HEK293 (cell line): ENCODE data around the gene LRRFIP1.

Experiments used
- CTCF ChIA-PET: fragments of 350-600 bp; formaldehyde crosslinking; extraction: SDS; loops from one replicate; lab custom pipeline; 2021; ENCODE audit warnings: antibody characterized with exemption; lab: Yijun Ruan, JAX
- POLR2A ChIA-PET: fragments of 300-600 bp; formaldehyde crosslinking; extraction: SDS; loops from one replicate; lab custom pipeline; 2020; ENCODE audit warnings: antibody characterized with exemption, inconsistent platforms; lab: Yijun Ruan, JAX
- H3K27ac ChIP-seq: fragments of 200-500 bp; sonication (Bioruptor generic); 2 replicates; pipeline ENCODE4 v1.5.1; 2014; ENCODE audit warnings: low read depth, low read length, control low read depth, inconsistent platforms; ENCODE audit errors: extremely low read depth
- H3K36me3 ChIP-seq, 2 experiments: fragments of 200-500 bp in 1 of 2; sonication (Bioruptor generic) in 1 of 2; 1 replicate in 1 of 2; 2 replicates in 1 of 2; pipeline ENCODE4 v1.5.1; 2014 to 2017; ENCODE audit warnings: inconsistent platforms in 2 of 2, low read length in 2 of 2; ENCODE audit not compliant: control insufficient read depth in 2 of 2, insufficient read depth in 1 of 2
- H3K4me1 ChIP-seq: fragments of 200-500 bp; sonication (Bioruptor generic); 2 replicates; pipeline ENCODE4 v1.5.1; 2014; ENCODE audit warnings: mild to moderate bottlenecking, low read length, inconsistent platforms; ENCODE audit not compliant: control insufficient read depth, insufficient read depth
- H3K4me3 ChIP-seq: 2 replicates; pipeline ENCODE4 v1.5.1; 2011; ENCODE audit warnings: low read depth, mild to moderate bottlenecking, control low read depth, low read length, moderate library complexity
- H3K9me3 ChIP-seq: fragments of 200-500 bp; sonication (Bioruptor generic); 2 replicates; pipeline ENCODE4 v1.5.1; 2014; ENCODE audit warnings: low read depth, low read length, inconsistent platforms; ENCODE audit not compliant: control insufficient read depth, insufficient read depth
- FEZF1 ChIP-seq: fragments of 450-650 bp; formaldehyde crosslinking; IDR thresholded peaks from 2 replicates; pipeline ENCODE4 v1.5.1; 2016; ENCODE audit warnings: missing biosample characterization, missing genetic modification characterization
- GLIS1 ChIP-seq: fragments of 450-650 bp; formaldehyde crosslinking; IDR thresholded peaks from 2 replicates; pipeline ENCODE4 v1.5.1; 2016; ENCODE audit warnings: missing biosample characterization, missing genetic modification characterization
- KLF1 ChIP-seq: fragments of 450-650 bp; formaldehyde crosslinking; IDR thresholded peaks from 2 replicates; pipeline ENCODE4 v1.5.1; 2016; ENCODE audit warnings: missing biosample characterization, missing genetic modification characterization
- OSR2 ChIP-seq: fragments of 450-650 bp; formaldehyde crosslinking; IDR thresholded peaks from 2 replicates; pipeline ENCODE4 v1.5.1; 2016; ENCODE audit warnings: missing biosample characterization, missing genetic modification characterization
- SETDB1 ChIP-seq: IDR thresholded peaks from one replicate; pipeline ENCODE4 v1.6.1; 2017; ENCODE audit warnings: mild to moderate bottlenecking, low read length, moderate library complexity, mixed read lengths; ENCODE audit not compliant: insufficient read length
- TCF7L2 ChIP-seq: IDR thresholded peaks from 2 replicates; pipeline ENCODE4 v1.6.1; 2011; ENCODE audit warnings: low read depth, mild to moderate bottlenecking, inconsistent platforms, low read length, moderate library complexity, borderline replicate concordance
- YY2 ChIP-seq: fragments of 450-650 bp; formaldehyde crosslinking; IDR thresholded peaks from 2 replicates; pipeline ENCODE4 v1.5.1; 2016; ENCODE audit warnings: missing biosample characterization, missing genetic modification characterization
- ZBTB17 ChIP-seq: fragments of 450-650 bp; formaldehyde crosslinking; IDR thresholded peaks from 2 replicates; pipeline ENCODE4 v1.5.1; 2016; ENCODE audit warnings: missing biosample characterization, missing genetic modification characterization
- ZBTB20 ChIP-seq: fragments of 450-650 bp; formaldehyde crosslinking; IDR thresholded peaks from 2 replicates; pipeline ENCODE4 v1.5.1; 2016; ENCODE audit warnings: missing biosample characterization, missing genetic modification characterization
- ZBTB48 ChIP-seq: fragments of 450-650 bp; formaldehyde crosslinking; IDR thresholded peaks from 2 replicates; pipeline ENCODE4 v1.5.1; 2016; ENCODE audit warnings: missing biosample characterization, missing genetic modification characterization
- ZEB2 ChIP-seq: fragments of 450-650 bp; formaldehyde crosslinking; IDR thresholded peaks from 2 replicates; pipeline ENCODE4 v1.5.1; 2016; ENCODE audit warnings: missing biosample characterization, missing genetic modification characterization
- ZIC2 ChIP-seq: fragments of 450-650 bp; formaldehyde crosslinking; IDR thresholded peaks from 2 replicates; pipeline ENCODE4 v1.5.1; 2016; ENCODE audit warnings: missing biosample characterization, missing genetic modification characterization
- ZNF133 ChIP-seq: fragments of 450-650 bp; formaldehyde crosslinking; IDR thresholded peaks from 2 replicates; pipeline ENCODE4 v1.5.1; 2016; ENCODE audit warnings: missing biosample characterization, missing genetic modification characterization
- ZNF138 ChIP-seq: fragments of 450-650 bp; formaldehyde crosslinking; IDR thresholded peaks from 2 replicates; pipeline ENCODE4 v1.5.1; 2016; ENCODE audit warnings: missing biosample characterization, missing genetic modification characterization, borderline replicate concordance
- ZNF561 ChIP-seq: fragments of 450-650 bp; IDR thresholded peaks from 2 replicates; pipeline ENCODE4 v1.5.1; 2018; ENCODE audit warnings: missing biosample characterization, missing genetic modification characterization, borderline replicate concordance
- ZNF624 ChIP-seq: fragments of 450-650 bp; formaldehyde crosslinking; IDR thresholded peaks from 2 replicates; pipeline ENCODE4 v1.5.1; 2017; ENCODE audit warnings: missing biosample characterization, missing genetic modification characterization
- ZNF629 ChIP-seq: fragments of 450-650 bp; formaldehyde crosslinking; IDR thresholded peaks from 2 replicates; pipeline ENCODE4 v1.5.1; 2017; ENCODE audit warnings: missing biosample characterization, missing genetic modification characterization
- ZNF792 ChIP-seq: fragments of 450-650 bp; formaldehyde crosslinking; IDR thresholded peaks from 2 replicates; pipeline ENCODE4 v1.5.1; 2016; ENCODE audit warnings: missing biosample characterization, missing genetic modification characterization
- ZNF830 ChIP-seq: fragments of 450-650 bp; IDR thresholded peaks from 2 replicates; pipeline ENCODE4 v1.5.0; 2018; ENCODE audit warnings: missing biosample characterization, missing genetic modification characterization, low read depth, mild to moderate bottlenecking, moderate library complexity
- ZNF843 ChIP-seq: fragments of 450-650 bp; formaldehyde crosslinking; IDR thresholded peaks from 2 replicates; pipeline ENCODE4 v1.5.1; 2016; ENCODE audit warnings: missing biosample characterization, missing genetic modification characterization
- ZXDB ChIP-seq: fragments of 450-650 bp; formaldehyde crosslinking; IDR thresholded peaks from 2 replicates; pipeline ENCODE4 v1.5.1; 2016; ENCODE audit warnings: missing biosample characterization, missing genetic modification characterization
- TF ChIP-seq, protein P1 (sequence below): fragments of 450-650 bp; formaldehyde crosslinking; IDR thresholded peaks from 2 replicates; pipeline ENCODE4 v1.5.1; 2017; ENCODE audit warnings: missing biosample characterization, missing genetic modification characterization
- TF ChIP-seq, protein P2 (sequence below): fragments of 450-650 bp; formaldehyde crosslinking; IDR thresholded peaks from 2 replicates; pipeline ENCODE4 v1.5.1; 2016; ENCODE audit warnings: missing biosample characterization, missing genetic modification characterization
- TF ChIP-seq, protein P3 (sequence below): fragments of 450-650 bp; formaldehyde crosslinking; IDR thresholded peaks from 2 replicates; pipeline ENCODE4 v1.5.1; 2016; ENCODE audit warnings: missing biosample characterization, missing genetic modification characterization
- TF ChIP-seq, protein P4 (sequence below): fragments of 450-650 bp; formaldehyde crosslinking; IDR thresholded peaks from 2 replicates; pipeline ENCODE4 v1.5.1; 2016; ENCODE audit warnings: missing biosample characterization, missing genetic modification characterization, low read depth
- TF ChIP-seq, protein P5 (sequence below): fragments of 450-650 bp; formaldehyde crosslinking; optimal IDR thresholded peaks from 2 replicates; pipeline ENCODE3; 2016; ENCODE audit warnings: missing biosample characterization, mild to moderate bottlenecking, missing genetic modification characterization
- TF ChIP-seq, protein P6 (sequence below): fragments of 450-650 bp; formaldehyde crosslinking; IDR thresholded peaks from 2 replicates; pipeline ENCODE4 v1.5.1; 2016; ENCODE audit warnings: missing biosample characterization, missing genetic modification characterization

Gene LRRFIP1

DNA sequence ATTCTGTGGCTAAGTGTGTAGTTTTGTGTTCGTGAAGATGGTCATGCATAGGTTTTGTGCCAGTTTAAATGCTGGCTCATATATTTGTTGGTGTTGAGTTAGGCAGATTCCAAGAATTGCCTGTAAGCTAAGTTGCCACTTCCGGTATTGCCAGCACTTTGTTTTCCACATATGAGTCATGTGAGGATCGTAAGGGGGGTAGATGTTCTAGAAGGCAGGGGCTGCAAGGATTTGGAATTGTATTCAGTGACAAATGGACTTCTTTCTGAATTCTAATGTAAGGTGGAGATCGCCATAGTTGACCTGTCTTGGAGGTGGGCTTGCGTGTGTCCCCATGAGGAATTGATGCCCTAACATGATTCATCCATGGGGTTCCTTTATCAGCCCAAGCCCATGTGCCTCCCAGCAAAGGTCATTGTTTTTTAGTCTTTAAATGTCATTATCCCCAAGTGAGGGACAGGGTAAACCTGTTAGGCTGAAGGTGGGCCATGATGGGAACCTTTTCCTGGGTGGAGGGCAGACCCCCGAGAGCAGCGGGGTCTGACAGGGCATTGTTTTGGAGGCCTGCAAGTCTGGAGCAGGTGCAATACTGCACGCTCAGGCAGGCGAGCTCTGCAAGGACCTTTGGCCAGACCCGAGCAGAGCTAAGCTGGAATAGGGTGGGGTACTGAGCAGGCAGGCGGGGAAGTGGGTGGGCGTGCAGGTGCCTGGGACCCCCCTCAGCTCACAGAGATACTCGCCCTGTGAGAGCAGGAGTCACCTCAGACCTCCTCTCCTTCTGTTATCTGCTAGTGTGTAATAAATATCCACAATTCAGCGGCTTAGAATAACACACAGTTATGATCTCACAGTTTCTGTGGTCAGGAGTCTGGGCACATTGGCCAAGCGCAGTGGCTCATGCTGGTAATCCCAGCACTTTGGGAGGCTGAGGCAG lies 77.4 kb downstream of the LRRFIP1 start:
- Histone ChIP-seq H3K4me3 (no peak overlapping the region), H3K36me3 (peaks cover 0 to 17% of the 10 kb centered on the region in 2 experiments; a peak in 2 of 3 replicates), H3K9me3 (no peaks in the 10 kb centered on the region), H3K27ac (no peak overlapping the region), H3K4me1 (peaks cover 36% of the 10 kb centered on the region)
- POLR2A ChIA-PET = interaction anchor here (0.6 kb wide), 1 partner anchor 68 kb away, joined by 3 read pairs; no protein-coding TSS in a partner anchor
- CTCF ChIA-PET = no interaction called here
- TF ChIP-seq ZBTB17 (tag by site-specific recombination) (no peak), ZNF629 (tag by site-specific recombination) (peak; percentile 69; the same call in 1 of the 2 replicates), ZNF138 (tag by site-specific recombination) (no peak), ZBTB48 (tag by site-specific recombination) (no peak), FEZF1 (tag by site-specific recombination) (peak; percentile 17; the same call in 1 of the 2 replicates), TCF7L2 (no peak), SETDB1 (no peak), YY2 (tag by site-specific recombination) (no peak), ZIC2 (peak; percentile 41; the same call in 1 of the 2 replicates), ZNF830 (tag by site-specific recombination) (no peak), ZBTB20 (tag by site-specific recombination) (no peak), GLIS1 (tag by site-specific recombination) (peak; percentile 73), ZXDB (peak; percentile 20; the same call in 1 of the 2 replicates), ZNF843 (tag by site-specific recombination) (0 out of 2 replicates have a peak, but pooled peaks have one; percentile 25), ZNF561 (tag by site-specific recombination) (no peak), OSR2 (tag by site-specific recombination) (peak; percentile 78), ZNF133 (tag by site-specific recombination) (no peak), ZNF792 (tag by site-specific recombination) (no peak), KLF1 (tag by site-specific recombination) (0 out of 2 replicates have a peak, but pooled peaks have one; percentile 12), ZEB2 (tag by site-specific recombination) (0 out of 2 replicates have a peak, but pooled peaks have one; percentile 14), ZNF624 (tag by site-specific recombination) (no peak)
- TF ChIP-seq, protein P1, sequence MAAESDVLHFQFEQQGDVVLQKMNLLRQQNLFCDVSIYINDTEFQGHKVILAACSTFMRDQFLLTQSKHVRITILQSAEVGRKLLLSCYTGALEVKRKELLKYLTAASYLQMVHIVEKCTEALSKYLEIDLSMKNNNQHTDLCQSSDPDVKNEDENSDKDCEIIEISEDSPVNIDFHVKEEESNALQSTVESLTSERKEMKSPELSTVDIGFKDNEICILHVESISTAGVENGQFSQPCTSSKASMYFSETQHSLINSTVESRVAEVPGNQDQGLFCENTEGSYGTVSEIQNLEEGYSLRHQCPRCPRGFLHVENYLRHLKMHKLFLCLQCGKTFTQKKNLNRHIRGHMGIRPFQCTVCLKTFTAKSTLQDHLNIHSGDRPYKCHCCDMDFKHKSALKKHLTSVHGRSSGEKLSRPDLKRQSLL (tag by site-specific recombination) = no peak
- TF ChIP-seq, protein P2, sequence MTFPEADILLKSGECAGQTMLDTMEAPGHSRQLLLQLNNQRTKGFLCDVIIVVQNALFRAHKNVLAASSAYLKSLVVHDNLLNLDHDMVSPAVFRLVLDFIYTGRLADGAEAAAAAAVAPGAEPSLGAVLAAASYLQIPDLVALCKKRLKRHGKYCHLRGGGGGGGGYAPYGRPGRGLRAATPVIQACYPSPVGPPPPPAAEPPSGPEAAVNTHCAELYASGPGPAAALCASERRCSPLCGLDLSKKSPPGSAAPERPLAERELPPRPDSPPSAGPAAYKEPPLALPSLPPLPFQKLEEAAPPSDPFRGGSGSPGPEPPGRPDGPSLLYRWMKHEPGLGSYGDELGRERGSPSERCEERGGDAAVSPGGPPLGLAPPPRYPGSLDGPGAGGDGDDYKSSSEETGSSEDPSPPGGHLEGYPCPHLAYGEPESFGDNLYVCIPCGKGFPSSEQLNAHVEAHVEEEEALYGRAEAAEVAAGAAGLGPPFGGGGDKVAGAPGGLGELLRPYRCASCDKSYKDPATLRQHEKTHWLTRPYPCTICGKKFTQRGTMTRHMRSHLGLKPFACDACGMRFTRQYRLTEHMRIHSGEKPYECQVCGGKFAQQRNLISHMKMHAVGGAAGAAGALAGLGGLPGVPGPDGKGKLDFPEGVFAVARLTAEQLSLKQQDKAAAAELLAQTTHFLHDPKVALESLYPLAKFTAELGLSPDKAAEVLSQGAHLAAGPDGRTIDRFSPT (tag by site-specific recombination) = peak; percentile 44; the same call in 1 of the 2 replicates
- TF ChIP-seq, protein P3, sequence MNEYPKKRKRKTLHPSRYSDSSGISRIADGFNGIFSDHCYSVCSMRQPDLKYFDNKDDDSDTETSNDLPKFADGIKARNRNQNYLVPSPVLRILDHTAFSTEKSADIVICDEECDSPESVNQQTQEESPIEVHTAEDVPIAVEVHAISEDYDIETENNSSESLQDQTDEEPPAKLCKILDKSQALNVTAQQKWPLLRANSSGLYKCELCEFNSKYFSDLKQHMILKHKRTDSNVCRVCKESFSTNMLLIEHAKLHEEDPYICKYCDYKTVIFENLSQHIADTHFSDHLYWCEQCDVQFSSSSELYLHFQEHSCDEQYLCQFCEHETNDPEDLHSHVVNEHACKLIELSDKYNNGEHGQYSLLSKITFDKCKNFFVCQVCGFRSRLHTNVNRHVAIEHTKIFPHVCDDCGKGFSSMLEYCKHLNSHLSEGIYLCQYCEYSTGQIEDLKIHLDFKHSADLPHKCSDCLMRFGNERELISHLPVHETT = no peak
- TF ChIP-seq, protein P4, sequence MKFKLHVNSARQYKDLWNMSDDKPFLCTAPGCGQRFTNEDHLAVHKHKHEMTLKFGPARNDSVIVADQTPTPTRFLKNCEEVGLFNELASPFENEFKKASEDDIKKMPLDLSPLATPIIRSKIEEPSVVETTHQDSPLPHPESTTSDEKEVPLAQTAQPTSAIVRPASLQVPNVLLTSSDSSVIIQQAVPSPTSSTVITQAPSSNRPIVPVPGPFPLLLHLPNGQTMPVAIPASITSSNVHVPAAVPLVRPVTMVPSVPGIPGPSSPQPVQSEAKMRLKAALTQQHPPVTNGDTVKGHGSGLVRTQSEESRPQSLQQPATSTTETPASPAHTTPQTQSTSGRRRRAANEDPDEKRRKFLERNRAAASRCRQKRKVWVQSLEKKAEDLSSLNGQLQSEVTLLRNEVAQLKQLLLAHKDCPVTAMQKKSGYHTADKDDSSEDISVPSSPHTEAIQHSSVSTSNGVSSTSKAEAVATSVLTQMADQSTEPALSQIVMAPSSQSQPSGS (tag by site-specific recombination) = no peak
- TF ChIP-seq, protein P5, sequence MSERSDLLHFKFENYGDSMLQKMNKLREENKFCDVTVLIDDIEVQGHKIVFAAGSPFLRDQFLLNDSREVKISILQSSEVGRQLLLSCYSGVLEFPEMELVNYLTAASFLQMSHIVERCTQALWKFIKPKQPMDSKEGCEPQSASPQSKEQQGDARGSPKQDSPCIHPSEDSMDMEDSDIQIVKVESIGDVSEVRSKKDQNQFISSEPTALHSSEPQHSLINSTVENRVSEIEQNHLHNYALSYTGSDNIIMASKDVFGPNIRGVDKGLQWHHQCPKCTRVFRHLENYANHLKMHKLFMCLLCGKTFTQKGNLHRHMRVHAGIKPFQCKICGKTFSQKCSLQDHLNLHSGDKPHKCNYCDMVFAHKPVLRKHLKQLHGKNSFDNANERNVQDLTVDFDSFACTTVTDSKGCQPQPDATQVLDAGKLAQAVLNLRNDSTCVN (tag by site-specific recombination) = no peak
- TF ChIP-seq, protein P6, sequence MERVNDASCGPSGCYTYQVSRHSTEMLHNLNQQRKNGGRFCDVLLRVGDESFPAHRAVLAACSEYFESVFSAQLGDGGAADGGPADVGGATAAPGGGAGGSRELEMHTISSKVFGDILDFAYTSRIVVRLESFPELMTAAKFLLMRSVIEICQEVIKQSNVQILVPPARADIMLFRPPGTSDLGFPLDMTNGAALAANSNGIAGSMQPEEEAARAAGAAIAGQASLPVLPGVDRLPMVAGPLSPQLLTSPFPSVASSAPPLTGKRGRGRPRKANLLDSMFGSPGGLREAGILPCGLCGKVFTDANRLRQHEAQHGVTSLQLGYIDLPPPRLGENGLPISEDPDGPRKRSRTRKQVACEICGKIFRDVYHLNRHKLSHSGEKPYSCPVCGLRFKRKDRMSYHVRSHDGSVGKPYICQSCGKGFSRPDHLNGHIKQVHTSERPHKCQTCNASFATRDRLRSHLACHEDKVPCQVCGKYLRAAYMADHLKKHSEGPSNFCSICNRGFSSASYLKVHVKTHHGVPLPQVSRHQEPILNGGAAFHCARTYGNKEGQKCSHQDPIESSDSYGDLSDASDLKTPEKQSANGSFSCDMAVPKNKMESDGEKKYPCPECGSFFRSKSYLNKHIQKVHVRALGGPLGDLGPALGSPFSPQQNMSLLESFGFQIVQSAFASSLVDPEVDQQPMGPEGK (tag by site-specific recombination) = 0 out of 2 replicates have a peak, but pooled peaks have one; percentile 10
